ENCODE results near the gene MMP17. TPM values are rescaled to one million over a fixed set of nuclear protein-coding genes. Genes with fewer than 3 reads are reported as not detected.

The MMP17 gene
- total and polyA plus RNA-seq, 10 of the 15 experiments (the other 5 are each of a cell fraction or from before 2014, with no cell fraction given), result 0.11 to 0.28 (median 0.23) TPM; not detected in 7

DNA sequence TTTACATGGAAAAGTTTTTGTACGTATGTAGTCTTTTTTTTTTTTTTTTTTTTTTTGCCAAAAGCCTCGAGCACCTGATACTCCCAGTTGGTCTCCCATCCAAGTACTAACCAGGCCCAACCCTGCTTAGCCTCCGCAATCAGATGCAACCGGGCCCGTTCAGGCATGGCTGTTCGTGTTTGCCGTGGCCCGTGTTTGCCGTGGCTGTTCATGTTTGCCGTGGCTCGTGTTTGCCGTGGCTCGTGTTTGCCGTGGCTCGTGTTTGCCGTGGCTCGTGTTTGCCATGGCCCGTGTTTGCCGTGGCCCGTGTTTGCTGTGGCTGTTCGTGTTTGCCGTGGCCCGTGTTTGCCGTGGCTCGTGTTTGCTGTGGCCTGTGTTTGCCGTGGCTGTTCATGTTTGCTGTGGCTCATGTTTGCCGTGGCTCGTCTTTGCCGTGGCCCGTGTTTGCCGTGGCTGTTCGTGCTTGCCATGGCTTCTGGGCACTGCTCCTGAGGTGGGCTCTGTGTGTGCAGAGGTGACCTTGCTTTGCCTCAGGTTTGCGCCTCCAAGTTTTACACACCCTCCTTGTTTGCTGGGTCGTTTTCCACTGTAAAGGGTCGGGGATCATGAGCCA, 26.8 kb upstream of the MMP17 start:
- H3K27me3 ChIP-seq (replicated peaks in 1 of 2; ENCODE audit: control insufficient read depth in 2 of 2, insufficient read depth in 2 of 2, low read length in 1 of 2), result no peaks in the 10 kb centered on the region
- CTCF ChIA-PET, result no interaction called here
- no peak overlapping the region for H3K9ac ChIP-seq (ENCODE audit: control insufficient read depth, insufficient read depth, low read length)
- H3K4me3 ChIP-seq, result no peak overlapping the region
- H3K4me1 ChIP-seq (ENCODE audit: control insufficient read depth, insufficient read depth, low read length), result no peaks in the 10 kb centered on the region
- RAD21 ChIA-PET (ENCODE audit: unreplicated experiment), result no interaction called here
- POLR2A ChIA-PET, result interaction anchor here (0.8 kb wide), 1 partner anchor 12 kb away, joined by 3 read pairs; no protein-coding TSS in a partner anchor
- no TSS peak for BruUV-seq (replicated peaks)
- in situ Hi-C loops (cut with MboI), result no loop called here
- no peak overlapping the region for H3K27ac ChIP-seq (ENCODE audit: control insufficient read depth, insufficient read depth)
- 85% methylated on average over 24 of the region's 35 CpGs for WGBS (ENCODE audit: insufficient coverage, insufficient replicate concordance, low lambda C conversion rate, missing lambda C conversion rate)
- DNase-seq (ENCODE audit: low read depth, low spot score) (no peak), FAIRE-seq (no peak), ATAC-seq (no peak)
- intact Hi-C loops (cut with micrococcal nuclease; ENCODE audit: unreplicated experiment), result no loop called here
- no peaks in the 10 kb centered on the region for H3K9me3 ChIP-seq (replicated peaks; ENCODE audit: control insufficient read depth, insufficient read depth, low read length)
- no peaks in the 10 kb centered on the region for H3K79me2 ChIP-seq (ENCODE audit: control insufficient read depth, insufficient read depth, low read length)
- SMC1A ChIA-PET (ENCODE audit: uncharacterized antibody, unreplicated experiment), result no interaction called here
- no peaks in the 10 kb centered on the region for H4K20me1 ChIP-seq (ENCODE audit: control insufficient read depth, insufficient read depth)
- 0 out of 3 replicates have a peak, but pooled peaks of 1 of the 2 experiments have one; percentile 24 for TF ChIP-seq EGR1 (IDR thresholded peaks at IDR 0.05; ENCODE audit: borderline replicate concordance in 1 of 2, low read depth in 2 of 2, low read length in 2 of 2)
- TF ChIP-seq STAT3 (IDR thresholded peaks at IDR 0.05; ENCODE audit: low read depth, low read length), result no peak
- peaks cover 2 to 3% of the 10 kb centered on the region in 2 experiments; a peak in 3 of 4 replicates for H3K36me3 ChIP-seq (ENCODE audit: control insufficient read depth in 2 of 2, insufficient read depth in 2 of 2, low read length in 1 of 2)
- no peak overlapping the region for H2AFZ ChIP-seq (ENCODE audit: control insufficient read depth, low read depth, low read length)
- no peak overlapping the region for H3K4me2 ChIP-seq (ENCODE audit: control insufficient read depth, insufficient read depth)

DNA sequence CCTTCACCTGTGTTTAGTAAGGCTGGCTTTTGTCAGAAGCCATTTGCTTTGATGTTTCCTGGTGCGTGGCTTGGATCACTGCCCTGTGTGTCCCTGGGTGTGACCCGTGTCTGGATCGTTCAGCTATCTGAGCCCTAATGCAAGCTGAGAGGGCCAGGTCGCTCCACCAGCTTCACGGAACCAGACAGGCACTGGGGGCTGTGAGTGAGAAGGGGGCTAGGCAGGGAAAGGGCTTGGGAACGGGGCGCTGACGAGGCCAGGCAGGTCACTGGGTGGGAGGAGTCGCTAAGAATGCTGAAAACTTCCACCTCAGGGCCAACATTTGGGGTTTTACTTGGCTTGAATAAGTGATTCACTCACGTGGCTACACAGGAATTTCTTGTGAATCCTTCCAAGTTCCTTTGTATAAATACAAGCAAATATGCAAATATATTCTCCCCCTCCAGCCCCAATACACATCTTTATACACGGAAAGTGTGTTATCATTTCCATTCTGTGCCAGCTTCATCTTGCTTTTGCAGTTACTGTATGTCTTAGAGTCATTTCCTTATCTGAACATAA, 24.2 kb upstream of the MMP17 start:
- Histone ChIP-seq H4K20me1 (ENCODE audit: control insufficient read depth, insufficient read depth) (no peaks in the 10 kb centered on the region), H3K9me3 (replicated peaks; ENCODE audit: control insufficient read depth, insufficient read depth, low read length) (no peaks in the 10 kb centered on the region; the same call in 2 of the 3 replicates), H3K27me3 (replicated peaks in 1 of 2; ENCODE audit: control insufficient read depth in 2 of 2, insufficient read depth in 2 of 2, low read length in 1 of 2) (no peaks in the 10 kb centered on the region), H3K9ac (ENCODE audit: control insufficient read depth, insufficient read depth, low read length) (no peak overlapping the region), H3K36me3 (ENCODE audit: control insufficient read depth in 2 of 2, insufficient read depth in 2 of 2, low read length in 1 of 2) (peaks cover 2 to 3% of the 10 kb centered on the region in 2 experiments; a peak in 3 of 4 replicates), H3K4me1 (ENCODE audit: control insufficient read depth, insufficient read depth, low read length) (no peaks in the 10 kb centered on the region), H3K4me2 (ENCODE audit: control insufficient read depth, insufficient read depth) (no peak overlapping the region), H3K79me2 (ENCODE audit: control insufficient read depth, insufficient read depth, low read length) (no peaks in the 10 kb centered on the region), H2AFZ (ENCODE audit: control insufficient read depth, low read depth, low read length) (no peak overlapping the region), H3K4me3 (no peak overlapping the region), H3K27ac (ENCODE audit: control insufficient read depth, insufficient read depth) (no peak overlapping the region)
- CTCF ChIA-PET, result no interaction called here
- FAIRE-seq, result no peak
- RAD21 ChIA-PET (ENCODE audit: unreplicated experiment), result interaction anchor here (0.7 kb wide), 1 partner anchor 255 kb away, joined by 3 read pairs; no protein-coding TSS in a partner anchor
- no TSS peak for BruUV-seq (replicated peaks)
- POLR2A ChIA-PET, result no interaction called here
- SMC1A ChIA-PET (ENCODE audit: uncharacterized antibody, unreplicated experiment), result no interaction called here
- in situ Hi-C loops (cut with MboI), result no loop called here
- WGBS (ENCODE audit: insufficient coverage, insufficient replicate concordance, low lambda C conversion rate, missing lambda C conversion rate), result 60% methylated on average over 11 of the region's 11 CpGs
- ATAC-seq, result no peak
- intact Hi-C loops (cut with micrococcal nuclease; ENCODE audit: unreplicated experiment), result no loop called here
- DNase-seq (ENCODE audit: low read depth, low spot score), result no peak
- TF ChIP-seq CHD1 (IDR thresholded peaks at IDR 0.05; ENCODE audit: low read depth, low read length) (no peak), POLR2AphosphoS5 (IDR thresholded peaks at IDR 0.05; ENCODE audit: low read length) (no peak), GABPA (IDR thresholded peaks at IDR 0.05; ENCODE audit: low read depth) (no peak), RCOR1 (conservative IDR thresholded peaks at IDR 0.05; ENCODE audit: low read depth, low read length) (no peak), RAD21 (IDR thresholded peaks at IDR 0.05; ENCODE audit: insufficient read depth, low read depth, low read length) (no peak), ETV6 (conservative IDR thresholded peaks at IDR 0.05 in 1 of 2, IDR thresholded peaks at IDR 0.05 in 1 of 2; ENCODE audit: borderline replicate concordance in 1 of 2, low read depth in 1 of 2) (no peak)
- TF ChIP-seq, protein P1, sequence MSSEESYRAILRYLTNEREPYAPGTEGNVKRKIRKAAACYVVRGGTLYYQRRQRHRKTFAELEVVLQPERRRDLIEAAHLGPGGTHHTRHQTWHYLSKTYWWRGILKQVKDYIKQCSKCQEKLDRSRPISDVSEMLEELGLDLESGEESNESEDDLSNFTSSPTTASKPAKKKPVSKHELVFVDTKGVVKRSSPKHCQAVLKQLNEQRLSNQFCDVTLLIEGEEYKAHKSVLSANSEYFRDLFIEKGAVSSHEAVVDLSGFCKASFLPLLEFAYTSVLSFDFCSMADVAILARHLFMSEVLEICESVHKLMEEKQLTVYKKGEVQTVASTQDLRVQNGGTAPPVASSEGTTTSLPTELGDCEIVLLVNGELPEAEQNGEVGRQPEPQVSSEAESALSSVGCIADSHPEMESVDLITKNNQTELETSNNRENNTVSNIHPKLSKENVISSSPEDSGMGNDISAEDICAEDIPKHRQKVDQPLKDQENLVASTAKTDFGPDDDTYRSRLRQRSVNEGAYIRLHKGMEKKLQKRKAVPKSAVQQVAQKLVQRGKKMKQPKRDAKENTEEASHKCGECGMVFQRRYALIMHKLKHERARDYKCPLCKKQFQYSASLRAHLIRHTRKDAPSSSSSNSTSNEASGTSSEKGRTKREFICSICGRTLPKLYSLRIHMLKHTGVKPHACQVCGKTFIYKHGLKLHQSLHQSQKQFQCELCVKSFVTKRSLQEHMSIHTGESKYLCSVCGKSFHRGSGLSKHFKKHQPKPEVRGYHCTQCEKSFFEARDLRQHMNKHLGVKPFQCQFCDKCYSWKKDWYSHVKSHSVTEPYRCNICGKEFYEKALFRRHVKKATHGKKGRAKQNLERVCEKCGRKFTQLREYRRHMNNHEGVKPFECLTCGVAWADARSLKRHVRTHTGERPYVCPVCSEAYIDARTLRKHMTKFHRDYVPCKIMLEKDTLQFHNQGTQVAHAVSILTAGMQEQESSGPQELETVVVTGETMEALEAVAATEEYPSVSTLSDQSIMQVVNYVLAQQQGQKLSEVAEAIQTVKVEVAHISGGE (CRISPR knock-in tag; IDR thresholded peaks at IDR 0.05), result no peak
- TF ChIP-seq, protein P2, sequence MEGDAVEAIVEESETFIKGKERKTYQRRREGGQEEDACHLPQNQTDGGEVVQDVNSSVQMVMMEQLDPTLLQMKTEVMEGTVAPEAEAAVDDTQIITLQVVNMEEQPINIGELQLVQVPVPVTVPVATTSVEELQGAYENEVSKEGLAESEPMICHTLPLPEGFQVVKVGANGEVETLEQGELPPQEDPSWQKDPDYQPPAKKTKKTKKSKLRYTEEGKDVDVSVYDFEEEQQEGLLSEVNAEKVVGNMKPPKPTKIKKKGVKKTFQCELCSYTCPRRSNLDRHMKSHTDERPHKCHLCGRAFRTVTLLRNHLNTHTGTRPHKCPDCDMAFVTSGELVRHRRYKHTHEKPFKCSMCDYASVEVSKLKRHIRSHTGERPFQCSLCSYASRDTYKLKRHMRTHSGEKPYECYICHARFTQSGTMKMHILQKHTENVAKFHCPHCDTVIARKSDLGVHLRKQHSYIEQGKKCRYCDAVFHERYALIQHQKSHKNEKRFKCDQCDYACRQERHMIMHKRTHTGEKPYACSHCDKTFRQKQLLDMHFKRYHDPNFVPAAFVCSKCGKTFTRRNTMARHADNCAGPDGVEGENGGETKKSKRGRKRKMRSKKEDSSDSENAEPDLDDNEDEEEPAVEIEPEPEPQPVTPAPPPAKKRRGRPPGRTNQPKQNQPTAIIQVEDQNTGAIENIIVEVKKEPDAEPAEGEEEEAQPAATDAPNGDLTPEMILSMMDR (IDR thresholded peaks at IDR 0.05 in 2 of 3, conservative IDR thresholded peaks at IDR 0.05 in 1 of 3; ENCODE audit: control insufficient read depth in 2 of 3, extremely low read depth in 1 of 3, insufficient read depth in 1 of 3, low read depth in 3 of 3, low read length in 3 of 3), result no peak

Data from GM12878 (cell line).